ENCODE results near the gene VEGFA. TPM values are rescaled to one million over a fixed set of nuclear protein-coding genes. Genes with fewer than 3 reads are reported as not detected.

VEGFA gene
- total RNA-seq, 1 donor from 2014 or later: 137 TPM

- DNase-seq (ENCODE audit: low spot score): peak; percentile 66
- Mint-ChIP-seq H3K4me1 (ENCODE audit: low read depth) (no peaks in the 10 kb centered on the region), H3K27ac (ENCODE audit: unreplicated experiment) (no peak overlapping the region), H3K36me3 (ENCODE audit: low read depth) (no peaks in the 10 kb centered on the region), H3K4me3 (ENCODE audit: unreplicated experiment) (no peak overlapping the region), H3K9me3 (ENCODE audit: low read depth) (no peaks in the 10 kb centered on the region), H3K27me3 (ENCODE audit: low read depth) (no peaks in the 10 kb centered on the region)
- TF ChIP-seq, protein P1, sequence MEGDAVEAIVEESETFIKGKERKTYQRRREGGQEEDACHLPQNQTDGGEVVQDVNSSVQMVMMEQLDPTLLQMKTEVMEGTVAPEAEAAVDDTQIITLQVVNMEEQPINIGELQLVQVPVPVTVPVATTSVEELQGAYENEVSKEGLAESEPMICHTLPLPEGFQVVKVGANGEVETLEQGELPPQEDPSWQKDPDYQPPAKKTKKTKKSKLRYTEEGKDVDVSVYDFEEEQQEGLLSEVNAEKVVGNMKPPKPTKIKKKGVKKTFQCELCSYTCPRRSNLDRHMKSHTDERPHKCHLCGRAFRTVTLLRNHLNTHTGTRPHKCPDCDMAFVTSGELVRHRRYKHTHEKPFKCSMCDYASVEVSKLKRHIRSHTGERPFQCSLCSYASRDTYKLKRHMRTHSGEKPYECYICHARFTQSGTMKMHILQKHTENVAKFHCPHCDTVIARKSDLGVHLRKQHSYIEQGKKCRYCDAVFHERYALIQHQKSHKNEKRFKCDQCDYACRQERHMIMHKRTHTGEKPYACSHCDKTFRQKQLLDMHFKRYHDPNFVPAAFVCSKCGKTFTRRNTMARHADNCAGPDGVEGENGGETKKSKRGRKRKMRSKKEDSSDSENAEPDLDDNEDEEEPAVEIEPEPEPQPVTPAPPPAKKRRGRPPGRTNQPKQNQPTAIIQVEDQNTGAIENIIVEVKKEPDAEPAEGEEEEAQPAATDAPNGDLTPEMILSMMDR (IDR thresholded peaks at IDR 0.05): no peak
Measured at GRCh38 chr6:43740321-43740960, 29.6 kb upstream of the VEGFA start.

DNA sequence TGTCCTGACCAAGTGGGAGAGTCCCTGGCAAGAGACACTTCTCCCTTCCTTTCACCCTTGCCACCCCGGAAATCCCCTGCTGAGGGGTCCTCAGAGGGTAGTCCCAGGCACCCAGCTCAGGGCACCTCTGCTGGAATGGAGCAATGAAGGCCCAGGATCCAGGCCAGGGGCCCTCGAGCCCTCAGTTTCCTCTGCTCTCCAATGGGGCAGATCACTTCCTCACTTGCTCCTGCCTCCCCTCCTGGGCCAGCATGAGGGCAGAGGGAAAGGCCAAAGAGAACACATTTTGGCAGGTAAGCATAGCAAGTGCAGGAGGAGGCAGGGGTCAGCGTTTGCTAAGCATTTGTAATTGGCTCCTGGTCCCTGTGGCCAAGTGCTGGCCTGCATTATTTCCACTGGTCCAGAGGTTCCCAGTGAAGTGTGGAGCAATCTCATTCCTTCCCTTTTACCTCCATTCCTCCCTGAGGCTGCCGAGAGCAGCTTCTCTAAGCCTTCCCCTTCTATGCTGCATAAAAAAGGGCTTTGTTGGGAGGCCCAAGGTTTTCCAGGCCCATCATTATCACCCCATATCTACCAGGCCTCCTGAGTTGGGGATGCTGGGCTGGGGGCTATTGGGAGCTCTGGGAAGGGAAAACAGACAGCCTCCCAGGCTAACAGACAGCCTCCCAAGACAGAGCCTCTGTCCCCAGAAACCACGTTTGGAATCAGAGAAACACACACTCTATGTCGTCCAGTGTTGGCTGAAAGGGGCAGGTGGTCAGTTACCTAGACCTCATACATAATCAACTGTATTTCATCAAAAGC lies 28.8 kb upstream of the VEGFA start:
- no peak overlapping the region for H3K27ac Mint-ChIP-seq (ENCODE audit: unreplicated experiment)

DNA sequence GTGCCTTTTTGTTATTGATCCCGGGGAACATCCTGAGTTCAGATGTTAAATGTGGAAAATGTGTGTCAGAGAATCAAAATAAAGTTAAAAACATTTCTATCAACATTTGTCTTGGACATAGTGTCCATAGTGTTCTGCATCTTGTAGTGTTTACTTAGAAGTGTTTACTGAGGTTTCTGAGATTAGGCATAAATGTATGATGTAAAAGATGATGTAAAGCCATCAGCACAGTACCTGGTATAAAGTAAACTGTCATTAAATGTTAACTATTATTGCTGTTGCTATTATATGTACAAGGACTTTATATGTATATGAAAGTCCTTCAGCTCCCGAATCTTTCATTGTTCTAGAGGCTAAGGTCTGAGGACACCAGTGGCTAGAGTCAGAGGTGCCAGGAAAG lies 28.2 kb upstream of the VEGFA start:
- no peaks in the 10 kb centered on the region for H3K9me3 Mint-ChIP-seq (ENCODE audit: low read depth)
- TF ChIP-seq, protein P1 (IDR thresholded peaks at IDR 0.05): no peak
- H3K4me1 Mint-ChIP-seq (ENCODE audit: low read depth): no peaks in the 10 kb centered on the region
- H3K27me3 Mint-ChIP-seq (ENCODE audit: low read depth): peaks cover 2% of the 10 kb centered on the region
- H3K36me3 Mint-ChIP-seq (ENCODE audit: low read depth): no peaks in the 10 kb centered on the region
- no peak for DNase-seq (ENCODE audit: low spot score)
- no peak overlapping the region for H3K4me3 Mint-ChIP-seq (ENCODE audit: unreplicated experiment)
- H3K27ac Mint-ChIP-seq (ENCODE audit: unreplicated experiment): no peak overlapping the region

More for the DNA sequence above, 28.8 kb upstream of the VEGFA start:
- peaks cover 2% of the 10 kb centered on the region for H3K27me3 Mint-ChIP-seq (ENCODE audit: low read depth)
- H3K4me1 Mint-ChIP-seq (ENCODE audit: low read depth): no peaks in the 10 kb centered on the region
- no peaks in the 10 kb centered on the region for H3K9me3 Mint-ChIP-seq (ENCODE audit: low read depth)
- peak; percentile 53 for DNase-seq (ENCODE audit: low spot score)
- H3K36me3 Mint-ChIP-seq (ENCODE audit: low read depth): no peaks in the 10 kb centered on the region
- TF ChIP-seq, protein P1 (IDR thresholded peaks at IDR 0.05): no peak
- no peak overlapping the region for H3K4me3 Mint-ChIP-seq (ENCODE audit: unreplicated experiment)

- DNase-seq (ENCODE audit: low spot score): peak; percentile 28
- TF ChIP-seq, protein P1 (IDR thresholded peaks at IDR 0.05): no peak
- no peak overlapping the region for H3K4me3 Mint-ChIP-seq (ENCODE audit: unreplicated experiment)
- no peaks in the 10 kb centered on the region for H3K4me1 Mint-ChIP-seq (ENCODE audit: low read depth)
- no peak overlapping the region for H3K27ac Mint-ChIP-seq (ENCODE audit: unreplicated experiment)
- H3K27me3 Mint-ChIP-seq (ENCODE audit: low read depth): peaks cover 5% of the 10 kb centered on the region
- H3K9me3 Mint-ChIP-seq (ENCODE audit: low read depth): no peaks in the 10 kb centered on the region
- H3K36me3 Mint-ChIP-seq (ENCODE audit: low read depth): no peaks in the 10 kb centered on the region
Measured at GRCh38 chr6:43742285-43742684, 27.7 kb upstream of the VEGFA start.

GRCh38 chr6:43742931-43743632 lies 26.9 kb upstream of the VEGFA start:
- no peak overlapping the region for H3K4me3 Mint-ChIP-seq (ENCODE audit: unreplicated experiment)
- H3K27me3 Mint-ChIP-seq (ENCODE audit: low read depth): peaks cover 10% of the 10 kb centered on the region
- no peaks in the 10 kb centered on the region for H3K4me1 Mint-ChIP-seq (ENCODE audit: low read depth)
- no peaks in the 10 kb centered on the region for H3K9me3 Mint-ChIP-seq (ENCODE audit: low read depth)
- TF ChIP-seq, protein P1 (IDR thresholded peaks at IDR 0.05): no peak
- H3K27ac Mint-ChIP-seq (ENCODE audit: unreplicated experiment): no peak overlapping the region
- no peaks in the 10 kb centered on the region for H3K36me3 Mint-ChIP-seq (ENCODE audit: low read depth)
- peak; percentile 39 for DNase-seq (ENCODE audit: low spot score)

All from chondrocyte (in vitro differentiated cells).